Brain microvascular endothelial cell (primary cell): Measurements from ENCODE around the gene MAST2.
A peak's percentile ranks its signal among the peaks of the same experiment; 100 is the strongest.
"Not testable (repeated sequence)": the region's sequence is repeated elsewhere in the genome, so short reads cannot be mapped to it uniquely, and the experiment has no call there.

Experiments used
- DNase-seq: peaks from one replicate; pipeline ENCODE4 v3.0.0-alpha.2; 2020
- H3K27ac ChIP-seq: fragments of 250-450 bp; sonication (Bioruptor Pico); 2 replicates; pipeline ENCODE4 v1.5.1; 2020; ENCODE audit warnings: mild to moderate bottlenecking, moderate library complexity
- H3K27me3 ChIP-seq: fragments of 250-450 bp; sonication (Bioruptor Pico); replicated peaks from 2 replicates; pipeline ENCODE4 v1.5.1; 2020; ENCODE audit warnings: mild to moderate bottlenecking
- H3K36me3 ChIP-seq: fragments of 250-450 bp; sonication (Bioruptor Pico); replicated peaks from 2 replicates; pipeline ENCODE4 v1.5.1; 2020; ENCODE audit warnings: mild to moderate bottlenecking
- H3K4me3 ChIP-seq: 2 replicates; pipeline ENCODE4 v1.5.1; 2011; ENCODE audit warnings: low read depth, mild to moderate bottlenecking, control low read depth, low read length, moderate library complexity
- CTCF ChIP-seq: IDR thresholded peaks from 2 replicates; pipeline ENCODE4 v1.5.1; 2011; ENCODE audit warnings: low read depth, mild to moderate bottlenecking, moderate library complexity, low read length, control low read depth, inconsistent platforms; ENCODE audit errors: missing control alignments
- in situ Hi-C: cut with HindIII; loops from 2 replicates; pipeline ENCODE4 v1.10.0; 2017; ENCODE audit warnings: low sequenced_read_pairs, low pct_ligation_motif_present

The MAST2 gene

GRCh38 chr1:45942411-45942810 lies 139.0 kb downstream of the MAST2 start:
- in situ Hi-C loops = no loop called here
- Histone ChIP-seq H3K27me3 (no peaks in the 10 kb centered on the region), H3K4me3 (no peak overlapping the region), H3K36me3 (no peaks in the 10 kb centered on the region), H3K27ac (no peak overlapping the region)
- no peak for DNase-seq
- TF ChIP-seq CTCF = no peak

- H3K27ac ChIP-seq = no peak overlapping the region
- TF ChIP-seq CTCF = no peak
- in situ Hi-C loops = no loop called here
- H3K27me3 ChIP-seq = no peaks in the 10 kb centered on the region
- no peaks in the 10 kb centered on the region for H3K36me3 ChIP-seq
- no peak overlapping the region for H3K4me3 ChIP-seq
- no peak for DNase-seq
Measured at GRCh38 chr1:45943185-45943584, 139.8 kb downstream of the MAST2 start.

- H3K27ac ChIP-seq = no peak overlapping the region
- in situ Hi-C loops = no loop called here
- no peak for TF ChIP-seq CTCF
Measured at GRCh38 chr1:45945426-45945825, 142.0 kb downstream of the MAST2 start.

GRCh38 chr1:45949462-45949861 lies 146.1 kb downstream of the MAST2 start:
- H3K4me3 ChIP-seq, H3K27me3 ChIP-seq, H3K27ac ChIP-seq, H3K36me3 ChIP-seq, in situ Hi-C loops, DNase-seq: not testable (repeated sequence)

More at GRCh38 chr1:45945426-45945825, 142.0 kb downstream of the MAST2 start:
- peak; percentile 29 for DNase-seq
- Histone ChIP-seq H3K36me3 (no peaks in the 10 kb centered on the region), H3K4me3 (no peak overlapping the region), H3K27me3 (no peaks in the 10 kb centered on the region)

- Histone ChIP-seq H3K27me3 (no peaks in the 10 kb centered on the region), H3K36me3 (no peaks in the 10 kb centered on the region), H3K27ac (no peak overlapping the region), H3K4me3 (no peak overlapping the region)
- no peak for DNase-seq
- TF ChIP-seq CTCF = no peak
- in situ Hi-C loops = no loop called here
Measured at GRCh38 chr1:45952072-45952471, 148.7 kb downstream of the MAST2 start.

- in situ Hi-C loops = no loop called here
- Histone ChIP-seq H3K27me3 (no peaks in the 10 kb centered on the region), H3K36me3 (no peaks in the 10 kb centered on the region), H3K4me3 (no peak overlapping the region), H3K27ac (peak overlapping the region; percentile 70)
- peak; percentile 67 for DNase-seq
- TF ChIP-seq CTCF = no peak
Measured at GRCh38 chr1:45953934-45954847, 150.8 kb downstream of the MAST2 start.
